ES-I3 (cell line): ENCODE results near the gene THSD7A.

Experiments used
- H3K36me3 ChIP-seq: 2 replicates; pipeline ENCODE4 v1.6.1; 2013; ENCODE audit warnings: mild to moderate bottlenecking, low read length, control low read depth, moderate library complexity; ENCODE audit not compliant: insufficient read depth
- H3K4me1 ChIP-seq: 2 replicates; pipeline ENCODE4 v1.6.1; 2013; ENCODE audit warnings: mild to moderate bottlenecking, control low read depth, low read length; ENCODE audit not compliant: insufficient read depth
- H3K9ac ChIP-seq: 2 replicates; pipeline ENCODE4 v1.6.1; 2013; ENCODE audit warnings: low read depth, mild to moderate bottlenecking, low read length, moderate library complexity
- H3K9me3 ChIP-seq: 2 replicates; pipeline ENCODE4 v1.6.1; 2013; ENCODE audit warnings: mild to moderate bottlenecking, low read length, moderate library complexity; ENCODE audit not compliant: control insufficient read depth, insufficient read depth

Gene THSD7A

DNA sequence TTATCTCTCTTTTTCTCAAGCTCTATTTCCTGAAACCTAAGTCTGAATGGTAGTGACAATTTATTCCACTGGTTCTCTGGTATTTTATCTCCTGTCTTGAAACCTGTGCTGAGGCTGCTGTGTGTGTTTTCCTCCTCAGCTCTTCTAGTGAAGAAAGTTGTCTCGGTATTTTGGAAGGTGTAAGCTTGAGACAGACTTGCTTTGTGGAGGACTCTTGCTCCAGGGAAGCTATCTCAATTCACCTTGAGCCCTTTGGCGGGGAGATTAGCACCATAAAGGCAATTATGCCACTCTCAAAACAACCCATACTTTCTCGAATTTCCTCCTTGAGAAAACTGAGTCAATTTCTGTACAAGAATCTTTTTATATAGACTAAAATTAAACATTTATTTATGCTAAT is 141.6 kb downstream of the THSD7A start:
- Histone ChIP-seq H3K4me1 (0 out of 2 replicates have a peak, but pooled peaks cover 3% of the 10 kb centered on the region), H3K9me3 (no peaks in the 10 kb centered on the region), H3K36me3 (no peaks in the 10 kb centered on the region), H3K9ac (no peak overlapping the region)

- Histone ChIP-seq H3K9me3 (no peaks in the 10 kb centered on the region), H3K4me1 (0 out of 2 replicates have a peak, but pooled peaks cover 3% of the 10 kb centered on the region), H3K36me3 (no peaks in the 10 kb centered on the region), H3K9ac (no peak overlapping the region)
These were observed 142.9 kb downstream of the THSD7A start for GRCh38 chr7:11689096-11689495.

GRCh38 chr7:11681461-11681860 is 150.5 kb downstream of the THSD7A start:
- no peak overlapping the region for H3K9ac ChIP-seq
- H3K36me3 ChIP-seq = no peaks in the 10 kb centered on the region
- no peaks in the 10 kb centered on the region for H3K4me1 ChIP-seq
- no peaks in the 10 kb centered on the region for H3K9me3 ChIP-seq

- Histone ChIP-seq H3K9me3 (0 out of 2 replicates have a peak, but pooled peaks cover 4% of the 10 kb centered on the region), H3K36me3 (no peaks in the 10 kb centered on the region), H3K9ac (no peak overlapping the region), H3K4me1 (no peaks in the 10 kb centered on the region)
These were observed 156.8 kb downstream of the THSD7A start for GRCh38 chr7:11675163-11675562.

GRCh38 chr7:11668727-11669126 is 163.3 kb downstream of the THSD7A start:
- Histone ChIP-seq H3K9ac (no peak overlapping the region), H3K36me3 (no peaks in the 10 kb centered on the region), H3K9me3 (no peaks in the 10 kb centered on the region), H3K4me1 (no peaks in the 10 kb centered on the region)

DNA sequence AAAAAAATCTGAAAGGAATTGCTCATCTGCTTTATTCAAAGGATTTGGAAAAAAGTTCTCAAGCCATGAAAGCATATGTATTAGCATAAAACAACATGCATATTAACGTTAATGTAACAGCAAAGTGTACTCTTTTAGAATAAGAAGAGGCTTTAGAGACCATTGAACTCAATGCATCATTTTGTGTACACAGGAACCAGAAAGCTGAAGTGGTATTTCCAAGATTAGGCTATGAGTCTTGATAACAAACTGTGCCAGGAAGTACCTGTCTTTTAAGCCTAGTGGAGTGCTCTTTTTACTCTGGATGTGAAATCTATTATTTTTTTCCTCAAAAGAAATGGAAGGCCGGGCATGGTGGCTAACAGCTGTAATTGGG is 164.2 kb downstream of the THSD7A start:
- H3K9ac ChIP-seq = no peak overlapping the region
- no peaks in the 10 kb centered on the region for H3K4me1 ChIP-seq
- H3K36me3 ChIP-seq = no peaks in the 10 kb centered on the region
- H3K9me3 ChIP-seq = no peaks in the 10 kb centered on the region

- Histone ChIP-seq H3K36me3 (no peaks in the 10 kb centered on the region), H3K4me1 (no peaks in the 10 kb centered on the region), H3K9ac (no peak overlapping the region), H3K9me3 (no peaks in the 10 kb centered on the region)
These were observed 164.8 kb downstream of the THSD7A start for GRCh38 chr7:11667071-11667809.

GRCh38 chr7:11665357-11665756 is 166.6 kb downstream of the THSD7A start:
- no peaks in the 10 kb centered on the region for H3K9me3 ChIP-seq
- no peak overlapping the region for H3K9ac ChIP-seq
- H3K4me1 ChIP-seq = no peaks in the 10 kb centered on the region
- H3K36me3 ChIP-seq = no peaks in the 10 kb centered on the region

DNA sequence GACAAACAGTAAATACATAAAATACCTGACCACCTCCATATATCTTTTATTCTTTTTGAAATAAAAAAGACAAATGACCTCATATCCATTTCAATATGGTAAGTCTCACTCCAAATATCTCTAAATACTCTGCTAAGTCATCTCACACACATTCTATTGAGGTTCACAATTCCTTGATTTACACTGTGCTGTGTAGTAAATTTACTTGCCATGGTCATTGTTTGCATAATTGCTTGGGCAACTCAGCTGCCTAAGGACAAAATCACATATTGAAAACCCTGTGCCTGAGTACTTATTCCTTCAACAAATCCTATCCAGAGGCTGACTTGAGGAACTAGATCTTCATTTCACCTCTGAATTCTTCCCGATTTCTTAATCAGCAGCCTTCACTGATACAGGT is 176.4 kb downstream of the THSD7A start:
- H3K9me3 ChIP-seq = no peaks in the 10 kb centered on the region
- no peaks in the 10 kb centered on the region; the same call in 1 of the 2 replicates for H3K4me1 ChIP-seq
- no peak overlapping the region for H3K9ac ChIP-seq
- H3K36me3 ChIP-seq = no peaks in the 10 kb centered on the region

DNA sequence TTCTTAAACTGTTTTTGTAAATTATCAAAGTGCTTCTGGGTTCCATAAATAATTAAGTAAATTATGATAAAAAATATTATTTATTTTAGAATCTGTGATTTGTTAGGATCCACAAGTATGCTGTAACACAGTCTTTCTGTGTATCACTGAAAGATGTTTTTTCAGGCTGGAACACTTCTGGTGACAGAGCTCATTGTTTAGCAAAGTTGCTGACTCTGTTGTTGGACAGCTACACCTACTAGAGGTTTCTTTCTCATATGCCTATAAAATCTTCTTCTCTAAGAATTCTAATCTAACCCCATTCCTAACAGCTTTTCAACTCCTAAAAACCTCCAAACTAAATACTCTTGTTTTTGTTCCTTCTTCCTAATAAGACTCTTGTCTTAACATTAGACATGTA is 176.8 kb downstream of the THSD7A start:
- H3K9me3 ChIP-seq = no peaks in the 10 kb centered on the region
- H3K9ac ChIP-seq = no peak overlapping the region
- no peaks in the 10 kb centered on the region; the same call in 1 of the 2 replicates for H3K4me1 ChIP-seq
- H3K36me3 ChIP-seq = no peaks in the 10 kb centered on the region

- H3K36me3 ChIP-seq = no peaks in the 10 kb centered on the region
- no peaks in the 10 kb centered on the region for H3K4me1 ChIP-seq
- H3K9me3 ChIP-seq = no peaks in the 10 kb centered on the region
- H3K9ac ChIP-seq = no peak overlapping the region
These were observed 181.5 kb downstream of the THSD7A start for GRCh38 chr7:11650500-11650899.

GRCh38 chr7:11650030-11650429 is 182.0 kb downstream of the THSD7A start:
- Histone ChIP-seq H3K4me1 (no peaks in the 10 kb centered on the region), H3K9ac (no peak overlapping the region), H3K36me3 (no peaks in the 10 kb centered on the region), H3K9me3 (no peaks in the 10 kb centered on the region)

GRCh38 chr7:11648980-11649379 is 183.0 kb downstream of the THSD7A start:
- Histone ChIP-seq H3K36me3 (no peaks in the 10 kb centered on the region), H3K9ac (no peak overlapping the region), H3K9me3 (no peaks in the 10 kb centered on the region), H3K4me1 (no peaks in the 10 kb centered on the region)

DNA sequence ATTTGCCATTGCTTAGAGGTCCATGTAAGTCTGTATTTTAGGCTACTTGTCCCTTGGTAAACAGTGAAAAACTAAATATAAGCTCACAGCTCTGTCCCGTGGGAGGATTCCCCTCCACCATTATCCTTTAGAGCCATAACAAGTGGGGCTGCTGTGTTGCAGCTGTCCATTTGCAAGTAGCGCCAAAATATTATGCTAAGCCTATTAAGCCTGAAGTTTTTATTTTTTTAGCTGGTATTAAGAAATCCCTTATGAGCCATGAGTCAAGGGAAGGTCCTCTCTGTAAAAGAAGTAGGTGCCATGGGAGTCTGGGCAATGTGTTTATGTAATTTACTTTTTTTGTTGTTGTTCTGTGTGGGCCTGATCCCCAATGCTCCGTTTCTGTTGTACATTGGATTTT is 183.9 kb downstream of the THSD7A start:
- no peaks in the 10 kb centered on the region for H3K4me1 ChIP-seq
- H3K9me3 ChIP-seq = no peaks in the 10 kb centered on the region
- no peak overlapping the region for H3K9ac ChIP-seq
- no peaks in the 10 kb centered on the region for H3K36me3 ChIP-seq

- Histone ChIP-seq H3K36me3 (no peaks in the 10 kb centered on the region), H3K9me3 (no peaks in the 10 kb centered on the region), H3K9ac (no peak overlapping the region), H3K4me1 (no peaks in the 10 kb centered on the region)
These were observed 189.2 kb downstream of the THSD7A start for GRCh38 chr7:11642841-11643240.
